Memory B cell (primary cell): ENCODE data around the gene CFLAR.
A peak's percentile ranks its signal among the peaks of the same experiment; 100 is the strongest.
"Not testable (repeated sequence)": the region's sequence is repeated elsewhere in the genome, so short reads cannot be mapped to it uniquely, and the experiment has no call there.

ENCODE experiments used
- ATAC-seq: fragments of 150-1000 bp; cut with Tn5 transposase; 2 replicates; pipeline ENCODE4 v1.10.0; 2021; ENCODE audit warnings: low read depth, mild to moderate bottlenecking, moderate library complexity
- DNase-seq, 2 donors: peaks; one replicate each; pipeline ENCODE4 v3.0.0; 2022; ENCODE audit warnings: low spot score in 2 of 2
- H3K27ac Mint-ChIP-seq: one replicate; pipeline ENCODE4 v1.8.0; 2022; ENCODE audit warnings: mild to moderate bottlenecking, moderate library complexity, mixed read lengths
- H3K27me3 Mint-ChIP-seq: one replicate; pipeline ENCODE4 v1.8.0; 2022; ENCODE audit warnings: mixed read lengths
- H3K36me3 Mint-ChIP-seq: one replicate; pipeline ENCODE4 v1.8.0; 2022; ENCODE audit warnings: mild to moderate bottlenecking, mixed read lengths
- H3K4me1 Mint-ChIP-seq: one replicate; pipeline ENCODE4 v1.8.0; 2022; ENCODE audit warnings: mixed read lengths
- H3K4me3 Mint-ChIP-seq: one replicate; pipeline ENCODE4 v1.8.0; 2022; ENCODE audit warnings: mild to moderate bottlenecking, moderate library complexity, mixed read lengths
- H3K9me3 Mint-ChIP-seq: one replicate; pipeline ENCODE4 v1.8.0; 2022; ENCODE audit warnings: mixed read lengths

CFLAR gene

DNA sequence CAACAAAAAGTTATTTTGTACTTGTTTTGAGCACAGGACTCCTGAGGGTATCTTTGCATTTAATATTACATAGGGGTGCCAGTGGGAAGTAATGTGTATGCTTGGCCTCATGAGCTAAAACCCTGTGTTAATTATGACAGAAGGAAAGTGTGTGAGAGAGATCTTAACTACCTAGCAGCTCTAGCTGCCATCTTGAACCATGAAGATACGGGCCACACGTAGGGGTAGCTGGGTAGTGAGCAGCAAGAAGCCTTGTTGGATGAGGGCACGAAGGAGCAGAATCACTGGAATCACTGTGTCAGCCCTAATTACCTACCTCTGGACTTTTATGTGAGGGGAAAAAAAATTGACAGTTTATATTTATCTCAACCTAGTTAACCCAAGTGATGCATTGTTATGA is 51.6 kb downstream of the CFLAR start:
- Mint-ChIP-seq H3K27ac (peak overlapping the region; percentile 77), H3K4me3 (no peak overlapping the region), H3K9me3 (no peaks in the 10 kb centered on the region), H3K4me1 (peaks cover 23% of the 10 kb centered on the region), H3K36me3 (peaks cover 20% of the 10 kb centered on the region), H3K27me3 (no peaks in the 10 kb centered on the region)
- no peak for DNase-seq
- no peak for ATAC-seq

DNA sequence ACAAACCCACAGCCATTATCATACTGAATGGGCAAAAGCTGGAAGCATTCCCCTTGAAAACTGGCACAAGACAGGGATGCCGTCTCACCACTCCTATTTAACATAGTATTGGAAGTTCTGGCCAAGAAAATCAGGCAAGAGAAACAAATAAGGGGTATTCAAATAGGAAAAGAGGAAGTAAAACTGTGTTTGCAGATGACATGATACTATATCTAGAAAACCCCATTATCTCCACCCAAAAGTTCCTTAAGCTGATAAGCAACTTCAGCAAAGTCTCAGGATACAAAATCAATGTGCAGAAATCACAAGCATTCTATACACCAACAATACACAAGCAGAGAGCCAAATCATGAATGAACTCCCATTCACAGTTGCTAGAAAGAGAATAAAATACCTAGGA is 52.5 kb downstream of the CFLAR start:
- ATAC-seq, result peak; percentile 67
- H3K36me3 Mint-ChIP-seq, result peaks cover 15% of the 10 kb centered on the region
- peaks cover 23% of the 10 kb centered on the region for H3K4me1 Mint-ChIP-seq
- not testable (repeated sequence) for H3K27me3 Mint-ChIP-seq, H3K9me3 Mint-ChIP-seq, DNase-seq
- peak overlapping the region; percentile 82 for H3K27ac Mint-ChIP-seq
- H3K4me3 Mint-ChIP-seq, result peak overlapping the region; percentile 68

DNA sequence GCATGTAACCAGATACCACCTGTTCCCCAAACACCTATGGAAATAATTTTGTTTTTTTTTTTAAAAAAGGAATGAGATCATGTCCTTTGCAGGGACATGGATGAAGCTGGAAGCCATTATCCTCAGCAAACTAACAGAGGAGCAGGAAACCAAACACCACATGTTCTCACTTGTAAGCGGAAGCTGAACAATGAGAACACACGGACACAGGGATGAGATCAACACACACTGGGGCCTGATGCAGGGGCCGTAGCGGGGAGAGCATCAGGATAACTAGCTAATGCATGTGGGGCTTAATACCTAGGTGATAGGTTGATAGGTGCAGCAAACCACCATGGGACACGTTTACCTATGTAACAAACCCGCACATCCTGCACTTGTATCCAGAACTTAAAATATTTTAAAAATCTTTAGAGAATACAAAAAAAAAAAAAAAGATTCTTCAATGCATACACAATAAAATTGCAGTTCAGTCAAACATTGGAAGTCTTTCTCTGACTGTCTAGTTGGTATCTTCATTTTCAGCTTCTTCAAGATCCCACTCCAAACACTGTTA is 55.4 kb downstream of the CFLAR start:
- ATAC-seq (no peak), DNase-seq (no peak)
- peak overlapping the region; percentile 5 for H3K27ac Mint-ChIP-seq
- H3K9me3 Mint-ChIP-seq, result no peaks in the 10 kb centered on the region
- no peaks in the 10 kb centered on the region for H3K27me3 Mint-ChIP-seq
- no peak overlapping the region for H3K4me3 Mint-ChIP-seq
- peaks cover 3% of the 10 kb centered on the region for H3K36me3 Mint-ChIP-seq
- H3K4me1 Mint-ChIP-seq, result peaks cover 23% of the 10 kb centered on the region

DNA sequence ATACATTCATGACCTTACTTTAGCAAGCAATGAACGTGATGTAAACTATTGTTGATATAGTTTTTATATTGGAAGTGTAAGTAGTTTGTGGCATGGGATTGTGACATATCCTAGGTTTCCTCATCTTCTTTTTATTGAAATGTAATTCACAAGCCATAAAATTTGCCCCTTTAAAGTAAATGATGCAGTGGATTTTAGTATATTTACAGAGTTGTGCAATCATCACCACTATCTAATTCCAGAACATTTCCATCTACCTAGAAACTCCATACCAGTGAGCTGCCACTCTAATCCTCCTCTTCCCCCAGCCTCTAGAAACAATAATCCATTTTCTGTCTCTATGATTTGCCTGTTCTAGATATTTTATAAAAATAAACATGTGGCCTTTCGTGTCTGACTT is 56.3 kb downstream of the CFLAR start:
- ATAC-seq (no peak), DNase-seq (no peak)
- no peaks in the 10 kb centered on the region for H3K36me3 Mint-ChIP-seq
- H3K4me3 Mint-ChIP-seq, result no peak overlapping the region
- H3K27ac Mint-ChIP-seq, result peak overlapping the region; percentile 5
- H3K4me1 Mint-ChIP-seq, result peaks cover 24% of the 10 kb centered on the region
- no peaks in the 10 kb centered on the region for H3K27me3 Mint-ChIP-seq
- H3K9me3 Mint-ChIP-seq, result no peaks in the 10 kb centered on the region

DNA sequence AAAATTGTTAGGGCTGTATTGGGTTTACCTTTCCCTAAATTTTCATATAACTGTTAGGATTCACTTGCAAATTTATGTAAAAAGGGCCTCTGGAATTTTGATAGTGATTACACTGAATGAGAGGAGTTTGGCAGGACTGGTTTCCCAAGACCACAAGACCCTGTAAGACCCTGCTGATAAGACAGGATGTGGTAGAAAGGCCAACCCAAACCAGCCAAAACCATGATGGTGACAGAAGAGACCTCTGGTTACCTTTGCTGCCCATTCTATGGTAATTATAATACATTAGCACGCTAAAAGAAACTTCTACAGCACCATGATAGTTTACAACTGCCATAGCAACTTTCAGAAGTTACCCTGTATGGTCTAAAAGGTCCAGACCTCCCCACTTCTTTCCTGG is 58.7 kb downstream of the CFLAR start:
- no peak for ATAC-seq
- Mint-ChIP-seq H3K4me3 (no peak overlapping the region), H3K4me1 (peaks cover 9% of the 10 kb centered on the region), H3K27ac (peak overlapping the region; percentile 58), H3K9me3 (no peaks in the 10 kb centered on the region), H3K27me3 (no peaks in the 10 kb centered on the region), H3K36me3 (no peaks in the 10 kb centered on the region)
- no peak for DNase-seq

DNA sequence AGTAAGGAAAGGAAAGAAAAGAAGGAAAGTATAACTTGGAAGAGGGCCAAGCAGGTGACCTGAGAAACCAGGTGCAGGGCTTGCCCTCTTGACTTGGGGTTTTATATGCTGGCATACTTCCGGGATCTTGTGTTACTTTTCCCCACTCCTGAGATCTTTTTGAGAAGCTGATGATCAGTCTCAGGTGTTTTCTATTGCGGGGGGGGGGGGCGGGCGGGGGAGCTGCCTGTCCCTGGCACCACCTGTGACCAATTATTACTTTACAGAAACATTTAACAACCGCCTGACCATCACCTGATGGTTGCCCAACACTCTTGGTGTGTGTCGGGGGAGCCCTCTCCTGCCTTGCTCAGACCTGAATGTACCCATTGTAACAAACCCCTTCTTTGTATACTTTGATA is 60.1 kb downstream of the CFLAR start:
- H3K4me3 Mint-ChIP-seq, result no peak overlapping the region
- H3K9me3 Mint-ChIP-seq, result no peaks in the 10 kb centered on the region
- H3K27ac Mint-ChIP-seq, result no peak overlapping the region
- peaks cover 13% of the 10 kb centered on the region for H3K4me1 Mint-ChIP-seq
- no peak for ATAC-seq
- H3K27me3 Mint-ChIP-seq, result no peaks in the 10 kb centered on the region
- H3K36me3 Mint-ChIP-seq, result no peaks in the 10 kb centered on the region
- no peak for DNase-seq

DNA sequence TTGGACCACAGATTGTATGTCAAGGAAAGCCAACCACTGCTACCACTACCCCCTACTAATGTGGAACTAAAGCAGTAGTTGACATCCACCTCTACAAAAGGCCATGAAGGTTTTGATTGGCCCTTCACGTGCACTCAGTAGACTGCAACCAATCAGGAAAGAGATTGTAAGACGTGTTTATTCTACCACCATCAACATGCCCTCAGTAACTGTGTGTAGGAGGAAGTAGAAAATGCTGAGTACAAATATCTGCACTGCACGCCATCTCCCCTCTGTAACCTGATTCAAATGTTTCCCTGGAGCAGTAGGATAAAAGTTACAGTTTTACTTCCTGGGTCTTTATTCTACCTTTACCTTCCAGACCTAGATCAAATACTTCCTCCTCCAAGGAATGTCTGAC is 64.0 kb downstream of the CFLAR start:
- no peak overlapping the region for H3K27ac Mint-ChIP-seq
- DNase-seq (no peak), ATAC-seq (peak; percentile 21)
- H3K36me3 Mint-ChIP-seq, result no peaks in the 10 kb centered on the region
- H3K9me3 Mint-ChIP-seq, result no peaks in the 10 kb centered on the region
- H3K27me3 Mint-ChIP-seq, result no peaks in the 10 kb centered on the region
- no peak overlapping the region for H3K4me3 Mint-ChIP-seq
- H3K4me1 Mint-ChIP-seq, result peaks cover 23% of the 10 kb centered on the region

DNA sequence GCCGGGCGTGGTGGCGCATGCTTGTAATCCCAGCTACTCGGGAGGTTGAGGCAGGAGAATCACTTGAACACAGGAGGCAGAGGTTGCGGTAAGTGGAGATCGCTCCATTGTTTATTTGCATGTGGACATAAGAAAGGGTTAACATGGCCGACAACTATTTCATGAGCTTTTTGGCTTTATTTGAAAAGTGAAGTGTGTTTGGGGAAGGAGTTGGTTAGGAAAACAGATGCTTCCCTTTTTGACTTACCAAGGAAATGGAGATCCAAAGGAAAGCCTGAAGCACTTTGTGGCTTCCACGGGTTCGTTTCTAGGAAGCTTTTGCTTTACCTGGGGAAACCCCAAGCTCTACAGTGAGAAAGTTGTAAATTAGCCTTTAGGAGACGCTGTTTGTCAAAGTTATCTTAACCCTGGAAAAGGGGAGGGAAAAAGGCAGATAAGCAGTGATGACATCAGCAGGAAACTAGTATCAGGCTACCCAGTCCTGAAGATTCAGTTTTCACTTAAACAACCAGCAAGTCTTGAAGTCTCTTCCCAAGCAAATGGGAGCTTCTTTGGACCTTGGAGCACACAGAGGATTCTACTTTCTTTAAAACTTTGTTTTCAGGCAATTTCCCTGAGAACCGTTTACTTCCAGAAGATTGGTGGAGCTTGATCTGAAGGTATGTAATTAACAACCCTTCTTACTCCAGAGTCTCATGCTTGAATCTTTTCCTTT is 66.8 kb downstream of the CFLAR start, which contains the start of gene CASP10:
Gene CASP10, plus strand, starts transcription at position 492 of the 715 bp plus-strand sequence. CDS start 2,637 bp downstream, outside the sequence.
- Mint-ChIP-seq H3K4me3 (peak within 1 kb of the TSS; percentile 94), H3K27me3 (no peaks in the 10 kb centered on the region), H3K9me3 (no peaks in the 10 kb centered on the region), H3K36me3 (peaks cover 4% of the 10 kb centered on the region), H3K27ac (peak within 1 kb of the TSS; percentile 95), H3K4me1 (peaks cover 34% of the 10 kb centered on the region)
- ATAC-seq (peak; percentile 92), DNase-seq (peak in 1 of 2 donors; percentile 60)

DNA sequence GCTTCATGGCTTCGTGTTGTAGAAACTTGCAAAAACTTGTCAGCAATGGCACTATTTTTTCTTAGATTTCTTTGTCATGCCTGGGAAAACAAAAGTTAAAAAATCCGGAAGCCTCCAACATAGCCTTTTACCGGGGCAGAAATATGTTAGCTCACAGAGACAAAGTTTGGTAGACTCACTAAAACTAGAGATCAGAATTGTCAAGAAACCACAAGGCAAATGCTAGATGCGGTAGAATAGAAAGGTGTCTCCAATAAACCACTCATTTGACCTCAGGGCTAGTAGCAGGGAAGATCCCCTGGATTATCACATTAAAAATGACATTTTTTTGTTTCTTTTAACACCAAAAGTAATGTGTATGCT is 67.4 kb downstream of the CFLAR start:
- DNase-seq (no peak), ATAC-seq (no peak)
- no peaks in the 10 kb centered on the region for H3K9me3 Mint-ChIP-seq
- H3K27ac Mint-ChIP-seq, result peak overlapping the region; percentile 95
- peaks cover 37% of the 10 kb centered on the region for H3K4me1 Mint-ChIP-seq
- H3K4me3 Mint-ChIP-seq, result peak overlapping the region; percentile 94
- H3K36me3 Mint-ChIP-seq, result peaks cover 8% of the 10 kb centered on the region
- no peaks in the 10 kb centered on the region for H3K27me3 Mint-ChIP-seq

DNA sequence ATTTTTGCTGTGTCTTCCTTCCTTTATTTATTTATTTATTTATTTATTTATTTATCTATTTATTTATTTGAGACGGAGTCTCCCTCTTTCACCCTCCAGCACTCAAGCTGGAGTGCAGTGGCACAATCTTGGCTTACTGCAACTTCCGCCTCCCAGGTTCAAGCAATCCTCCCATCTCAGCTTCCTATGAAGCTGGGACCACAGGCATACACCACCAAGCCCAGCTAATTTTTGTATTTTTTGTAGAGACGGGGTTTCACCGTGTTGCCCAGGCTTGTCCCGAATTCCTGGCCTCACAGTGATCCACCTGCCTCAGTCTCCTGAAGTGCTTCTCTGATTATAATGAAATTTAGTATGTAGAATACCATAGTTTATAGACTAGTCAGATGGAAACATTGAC is 67.9 kb downstream of the CFLAR start:
- Mint-ChIP-seq H3K36me3 (peaks cover 11% of the 10 kb centered on the region), H3K4me1 (peaks cover 37% of the 10 kb centered on the region), H3K27ac (peak overlapping the region; percentile 95), H3K4me3 (peak overlapping the region; percentile 94)
- ATAC-seq, DNase-seq, H3K27me3 Mint-ChIP-seq, H3K9me3 Mint-ChIP-seq: not testable (repeated sequence)

DNA sequence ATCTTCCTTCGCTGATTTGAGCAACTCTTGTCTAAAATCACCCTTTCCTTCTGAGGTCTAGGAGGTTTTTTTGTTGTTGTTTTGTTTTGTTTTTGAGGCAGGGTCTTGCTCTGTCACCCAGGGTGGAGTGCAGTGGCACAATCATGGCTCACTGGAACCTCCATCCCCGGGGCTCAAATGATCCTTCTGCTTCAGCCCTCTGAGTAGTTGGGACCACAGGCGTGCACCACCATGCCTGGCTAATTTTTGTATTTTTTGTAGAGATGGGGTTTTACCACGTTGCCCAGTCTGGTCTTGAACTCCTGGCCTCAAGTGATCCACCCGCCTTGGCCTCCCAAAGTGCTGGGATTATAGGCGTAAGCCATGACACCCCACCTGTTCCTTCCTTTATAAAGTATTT is 68.3 kb downstream of the CFLAR start:
- not testable (repeated sequence) for H3K27me3 Mint-ChIP-seq, DNase-seq, ATAC-seq, H3K9me3 Mint-ChIP-seq
- peak overlapping the region; percentile 94 for H3K4me3 Mint-ChIP-seq
- H3K36me3 Mint-ChIP-seq, result peaks cover 14% of the 10 kb centered on the region
- peaks cover 37% of the 10 kb centered on the region for H3K4me1 Mint-ChIP-seq
- H3K27ac Mint-ChIP-seq, result peak overlapping the region; percentile 95

DNA sequence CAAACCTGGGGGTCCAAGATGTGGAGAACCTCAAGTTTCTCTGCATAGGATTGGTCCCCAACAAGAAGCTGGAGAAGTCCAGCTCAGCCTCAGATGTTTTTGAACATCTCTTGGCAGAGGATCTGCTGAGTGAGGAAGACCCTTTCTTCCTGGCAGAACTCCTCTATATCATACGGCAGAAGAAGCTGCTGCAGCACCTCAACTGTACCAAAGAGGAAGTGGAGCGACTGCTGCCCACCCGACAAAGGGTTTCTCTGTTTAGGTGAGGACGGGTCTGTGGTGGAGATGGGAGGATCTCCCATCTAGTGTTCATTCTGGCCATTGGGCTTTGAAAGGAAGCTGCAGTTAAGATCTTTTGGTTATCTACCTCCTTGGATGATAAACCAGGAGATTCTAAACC is 69.9 kb downstream of the CFLAR start:
- Mint-ChIP-seq H3K36me3 (peaks cover 16% of the 10 kb centered on the region), H3K27ac (peak overlapping the region; percentile 60), H3K4me3 (peak overlapping the region; percentile 94), H3K4me1 (peaks cover 34% of the 10 kb centered on the region), H3K9me3 (no peaks in the 10 kb centered on the region), H3K27me3 (no peaks in the 10 kb centered on the region)
- DNase-seq, result no peak
- ATAC-seq, result no peak

DNA sequence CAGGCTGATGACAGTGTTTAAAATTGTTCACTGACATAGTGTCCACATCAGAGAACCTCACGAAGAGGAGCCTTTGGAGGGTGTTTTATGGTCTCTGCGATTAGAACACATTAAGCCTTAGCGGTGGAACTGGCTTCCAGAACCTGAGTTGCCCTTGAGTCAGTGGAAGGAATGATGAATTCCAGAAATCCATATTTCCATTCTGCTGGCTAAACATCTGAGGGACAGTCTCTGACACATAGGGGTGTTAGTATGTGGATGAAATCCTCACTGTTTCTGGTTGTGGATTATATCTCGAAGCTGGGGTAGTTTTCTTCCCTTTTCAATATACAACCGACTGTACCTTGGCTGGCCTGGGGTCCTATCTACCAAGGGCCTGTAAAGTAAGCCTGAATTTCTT is 71.0 kb downstream of the CFLAR start:
- no peak for ATAC-seq

DNA sequence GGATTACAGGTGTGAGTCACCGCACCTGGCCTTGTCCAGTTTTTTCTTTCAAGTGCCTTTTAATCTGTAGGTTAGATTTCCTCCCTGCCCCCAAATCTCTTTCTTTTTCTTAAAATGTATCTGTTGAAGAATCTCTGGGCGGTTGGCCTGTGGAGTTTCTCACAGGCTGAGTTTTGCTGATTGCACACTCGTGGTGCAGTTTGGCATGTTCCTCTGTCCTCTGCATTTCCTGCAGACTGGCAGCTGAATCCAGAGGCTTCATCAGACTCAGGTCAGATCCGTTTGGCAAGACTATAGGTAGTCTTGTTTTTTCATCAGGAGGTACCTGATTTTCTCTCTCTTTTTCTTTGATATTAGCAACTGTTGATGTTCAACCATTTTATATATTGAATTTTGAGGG is 72.5 kb downstream of the CFLAR start:
- Mint-ChIP-seq H3K9me3 (no peaks in the 10 kb centered on the region), H3K27ac (no peak overlapping the region), H3K4me1 (peaks cover 48% of the 10 kb centered on the region), H3K27me3 (no peaks in the 10 kb centered on the region), H3K36me3 (peaks cover 22% of the 10 kb centered on the region), H3K4me3 (no peak overlapping the region)
- DNase-seq (no peak), ATAC-seq (no peak)

More for the DNA sequence above, 71.0 kb downstream of the CFLAR start:
- Mint-ChIP-seq H3K4me3 (no peak overlapping the region), H3K9me3 (no peaks in the 10 kb centered on the region), H3K4me1 (peaks cover 42% of the 10 kb centered on the region), H3K27me3 (no peaks in the 10 kb centered on the region), H3K27ac (peak overlapping the region; percentile 35), H3K36me3 (peaks cover 18% of the 10 kb centered on the region)
- no peak for DNase-seq
